ENCODE data around the gene CACNA1B.

CACNA1B gene

GRCh38 chr9:137986268-137987099, 108.9 kb downstream of the CACNA1B start:
- no peak for DNase-seq (ENCODE audit: low read depth)

- DNase-seq (ENCODE audit: low read depth), result no peak
These were observed 109.9 kb downstream of the CACNA1B start for GRCh38 chr9:137987244-137988030.

GRCh38 chr9:137988051-137988450, 110.5 kb downstream of the CACNA1B start:
- no peak for DNase-seq (ENCODE audit: low read depth)

GRCh38 chr9:137988701-137989100, 111.1 kb downstream of the CACNA1B start:
- DNase-seq (ENCODE audit: low read depth), result no peak

GRCh38 chr9:137989156-137989555, 111.6 kb downstream of the CACNA1B start:
- no peak for DNase-seq (ENCODE audit: low read depth)

GRCh38 chr9:137989999-137990715, 112.6 kb downstream of the CACNA1B start:
- no peak for DNase-seq (ENCODE audit: low read depth)

- DNase-seq (ENCODE audit: low read depth), result no peak
These were observed 126.1 kb downstream of the CACNA1B start for GRCh38 chr9:138003485-138004190.

GRCh38 chr9:138006576-138007233, 129.1 kb downstream of the CACNA1B start:
- no peak for DNase-seq (ENCODE audit: low read depth)

- no peak for DNase-seq (ENCODE audit: low read depth)
These were observed 130.0 kb downstream of the CACNA1B start for GRCh38 chr9:138007566-138007917.

- no peak for DNase-seq (ENCODE audit: low read depth)
These were observed 130.6 kb downstream of the CACNA1B start for GRCh38 chr9:138007918-138008841.

GRCh38 chr9:138009016-138009802, 131.6 kb downstream of the CACNA1B start:
- no peak for DNase-seq (ENCODE audit: low read depth)

- DNase-seq (ENCODE audit: low read depth), result no peak
These were observed 132.5 kb downstream of the CACNA1B start for GRCh38 chr9:138009803-138010690.

- DNase-seq (ENCODE audit: low read depth), result no peak
These were observed 133.3 kb downstream of the CACNA1B start for GRCh38 chr9:138010861-138011260.

GRCh38 chr9:138011951-138012500, 134.4 kb downstream of the CACNA1B start:
- DNase-seq (ENCODE audit: low read depth), result no peak

GRCh38 chr9:138013273-138013672, 135.7 kb downstream of the CACNA1B start:
- no peak for DNase-seq (ENCODE audit: low read depth)

- no peak for DNase-seq (ENCODE audit: low read depth)
These were observed 136.4 kb downstream of the CACNA1B start for GRCh38 chr9:138013836-138014562.

- no peak for DNase-seq (ENCODE audit: low read depth)
These were observed 137.0 kb downstream of the CACNA1B start for GRCh38 chr9:138014563-138014945.

All from activated T-cell treated with anti-CD3 and anti-CD28 coated beads for 48 hours (primary cell).